HepG2 (cell line): ENCODE data around the gene FAM120B. TPM values are rescaled to one million over a fixed set of nuclear protein-coding genes. Genes with fewer than 3 reads are reported as not detected.

Source experiments
- CBX1 ChIP-seq: IDR thresholded peaks from one replicate; pipeline ENCODE4 v1.6.1; 2016; ENCODE audit warnings: antibody characterized with exemption, low read depth
- ELF4 ChIP-seq: sonication (generic); formaldehyde crosslinking; IDR thresholded peaks from 2 replicates; pipeline ENCODE4 v1.5.0; 2020; ENCODE audit warnings: missing genetic modification reagents, mild to moderate bottlenecking, moderate library complexity, borderline replicate concordance
- FOXC1 ChIP-seq: sonication (generic); formaldehyde crosslinking; IDR thresholded peaks from 2 replicates; pipeline ENCODE4 v1.8.0; 2022; ENCODE audit warnings: mild to moderate bottlenecking, missing genetic modification reagents, borderline replicate concordance
- HHEX ChIP-seq: IDR thresholded peaks from 2 replicates; pipeline ENCODE4 v1.6.1; 2016; ENCODE audit warnings: control low read depth
- NFE2L1 ChIP-seq: sonication (generic); formaldehyde crosslinking; IDR thresholded peaks from 2 replicates; pipeline ENCODE4 v1.4.0; 2020; ENCODE audit warnings: missing genetic modification reagents, mild to moderate bottlenecking, borderline replicate concordance
- SALL1 ChIP-seq: sonication (generic); formaldehyde crosslinking; IDR thresholded peaks from 2 replicates; pipeline ENCODE4 v1.8.0; 2022; ENCODE audit warnings: mild to moderate bottlenecking, missing genetic modification reagents
- SMAD9 ChIP-seq: sonication (generic); formaldehyde crosslinking; IDR thresholded peaks from 2 replicates; pipeline ENCODE4 v1.5.1; 2020; ENCODE audit warnings: mild to moderate bottlenecking, missing genetic modification reagents
- TEAD3 ChIP-seq: optimal IDR thresholded peaks from 2 replicates; pipeline ENCODE3; 2016; ENCODE audit warnings: borderline replicate concordance
- U2AF1 ChIP-seq: fragments of 200-400 bp; formaldehyde crosslinking; optimal IDR thresholded peaks from 2 replicates; pipeline ENCODE3; 2017; ENCODE audit warnings: mild to moderate bottlenecking, low read depth, low read length
- ZFYVE20 ChIP-seq: sonication (generic); formaldehyde crosslinking; IDR thresholded peaks from 2 replicates; pipeline ENCODE4 v1.8.0; 2023; ENCODE audit warnings: low read depth, mild to moderate bottlenecking, moderate library complexity, missing genetic modification reagents, borderline replicate concordance
- ZGPAT ChIP-seq: IDR thresholded peaks from 2 replicates; pipeline ENCODE4 v1.6.1; 2016; ENCODE audit warnings: mild to moderate bottlenecking
- ZNF136 ChIP-seq: sonication (generic); formaldehyde crosslinking; IDR thresholded peaks from 2 replicates; pipeline ENCODE4 v1.8.1; 2022; ENCODE audit warnings: low read depth, mild to moderate bottlenecking, moderate library complexity, missing genetic modification reagents
- ZNF18 ChIP-seq: sonication (generic); formaldehyde crosslinking; IDR thresholded peaks from 2 replicates; pipeline ENCODE4 v1.8.0; 2022; ENCODE audit warnings: mild to moderate bottlenecking, missing genetic modification reagents; ENCODE audit not compliant: insufficient replicate concordance
- ZNF232 ChIP-seq: sonication (generic); formaldehyde crosslinking; IDR thresholded peaks from 2 replicates; pipeline ENCODE4 v1.4.0; 2020; ENCODE audit warnings: missing genetic modification reagents, borderline replicate concordance
- ZNF3 ChIP-seq: IDR thresholded peaks from 2 replicates; pipeline ENCODE4 v1.7.0; 2017; ENCODE audit warnings: inconsistent platforms
- ZNF44 ChIP-seq: sonication (generic); formaldehyde crosslinking; IDR thresholded peaks from 2 replicates; pipeline ENCODE4 v1.5.1; 2020; ENCODE audit warnings: mild to moderate bottlenecking, missing genetic modification reagents
- ZNF574 ChIP-seq: sonication (generic); formaldehyde crosslinking; IDR thresholded peaks from 2 replicates; pipeline ENCODE4 v1.4.0; 2020; ENCODE audit warnings: missing genetic modification reagents
- ZNF609 ChIP-seq: sonication (generic); formaldehyde crosslinking; IDR thresholded peaks from 2 replicates; pipeline ENCODE4 v1.4.0; 2020; ENCODE audit warnings: mild to moderate bottlenecking, missing genetic modification reagents, borderline replicate concordance
- ZSCAN30 ChIP-seq: sonication (generic); formaldehyde crosslinking; IDR thresholded peaks from 2 replicates; pipeline ENCODE4 v1.5.0; 2020; ENCODE audit warnings: mild to moderate bottlenecking, missing genetic modification reagents
- polyA plus RNA-seq, 8 experiments: library from polyadenylated mRNA; depleted of rRNA in 3 of 8; stranded (reverse) in 7 of 8; unstranded in 1 of 8; fragments of >200 nt; fragmentation: Illumina TruSeq in 4 of 8; extraction: Trizol in 4 of 8; gene quantifications; 2 replicates each; pipeline versions ENCODE4 v1.2.1 to v1.2.3, GENCODE V29; 2011 to 2016; ENCODE audit warnings: low read depth in 4 of 8, missing spikeins in 1 of 8, mixed read lengths in 1 of 8; ENCODE audit not compliant: insufficient read depth in 1 of 8
- total RNA-seq, 5 experiments: library from RNA; depleted of rRNA; stranded (reverse); fragments of >200 nt; fragmentation: Illumina TruSeq; extraction: Trizol; gene quantifications; 2 replicates each; pipeline ENCODE4 v1.2.3, GENCODE V29; 2016; ENCODE audit warnings: low read depth in 1 of 5

The FAM120B gene
- total and polyA plus RNA-seq, 2 of the 13 experiments (the other 11 are each of a cell fraction or from before 2014, with no cell fraction given), result 9.2 to 10.7 TPM

GRCh38 chr6:170366248-170366960, 59.8 kb downstream of the FAM120B start (continued):
- TF ChIP-seq U2AF1, result no peak
- TF ChIP-seq ZSCAN30 (CRISPR knock-in tag), result no peak
- no peak for TF ChIP-seq ZFYVE20 (CRISPR knock-in tag)
- no peak for TF ChIP-seq CBX1
- TF ChIP-seq TEAD3 (CRISPR knock-in tag), result peak; percentile 66
- peak; percentile 91 for TF ChIP-seq ZNF609 (CRISPR knock-in tag)
- no peak for TF ChIP-seq SMAD9 (CRISPR knock-in tag)
- peak; percentile 42; the same call in 1 of the 2 replicates for TF ChIP-seq ZNF574 (CRISPR knock-in tag)
- TF ChIP-seq HHEX, result peak; percentile 86
- TF ChIP-seq ELF4 (CRISPR knock-in tag), result no peak
- peak; percentile 52; the same call in 1 of the 2 replicates for TF ChIP-seq ZGPAT (CRISPR knock-in tag)
- TF ChIP-seq FOXC1 (CRISPR knock-in tag), result no peak
- no peak for TF ChIP-seq ZNF3
- TF ChIP-seq ZNF44 (CRISPR knock-in tag), result no peak
- peak; percentile 89 for TF ChIP-seq SALL1 (CRISPR knock-in tag)
- TF ChIP-seq NFE2L1 (CRISPR knock-in tag), result no peak
- TF ChIP-seq ZNF232 (CRISPR knock-in tag), result 0 out of 2 replicates have a peak, but pooled peaks have one; percentile 63
- no peak for TF ChIP-seq ZNF136 (CRISPR knock-in tag)
- no peak for TF ChIP-seq ZNF18
